ENCODE measurements around the gene LRFN2. TPM values are rescaled to one million over a fixed set of nuclear protein-coding genes. Genes with fewer than 3 reads are reported as not detected.

Gene LRFN2
- polyA plus RNA-seq, 1 of the 3 experiments (the other 2 are of a cell fraction): 0.02 TPM

- DNase-seq: no peak
- WGBS (ENCODE audit: low lambda C conversion rate): 29% methylated on average over 1 of the region's 1 CpG
- no peaks in the 10 kb centered on the region for H4K20me1 ChIP-seq (ENCODE audit: insufficient read depth)
- H3K9ac ChIP-seq: no peak overlapping the region
- H3K27me3 ChIP-seq (ENCODE audit: insufficient read depth): no peaks in the 10 kb centered on the region
- H3K4me3 ChIP-seq (ENCODE audit: low read depth in 2 of 2, low read length in 1 of 2): no peak overlapping the region
- H3K9me2 ChIP-seq: no peaks in the 10 kb centered on the region
- CTCF ChIA-PET: interaction anchor here (0.9 kb wide), 1 partner anchor 9 kb away, joined by 4 read pairs; no protein-coding TSS in a partner anchor
- TF ChIP-seq POLR2AphosphoS5 (IDR thresholded peaks at IDR 0.05; ENCODE audit: low read depth, low read length) (no peak), RFX5 (IDR thresholded peaks at IDR 0.05; ENCODE audit: low read length) (no peak), TEAD4 (IDR thresholded peaks at IDR 0.05; ENCODE audit: borderline replicate concordance, insufficient read depth) (no peak)
- H3K27ac ChIP-seq (ENCODE audit: low read depth in 2 of 2, low read length in 1 of 2): peak overlapping the region in 1 of 2 experiments; percentile 44; a peak in 2 of 4 replicates
- H3K4me2 ChIP-seq: peak overlapping the region; percentile 33; the same call in 1 of the 2 replicates
- H3K4me1 ChIP-seq (ENCODE audit: control insufficient read depth in 1 of 2, insufficient read depth in 2 of 2, low read depth in 1 of 2, low read length in 1 of 2): peaks cover 4 to 21% of the 10 kb centered on the region in 2 experiments; a peak in 1 of 4 replicates
- H3K79me2 ChIP-seq (ENCODE audit: insufficient read depth): no peaks in the 10 kb centered on the region
- H3K36me3 ChIP-seq (replicated peaks in 1 of 2; ENCODE audit: control insufficient read depth in 1 of 2, insufficient read depth in 2 of 2, low read length in 1 of 2): no peaks in the 10 kb centered on the region
- POLR2A ChIA-PET: no interaction called here
- H3F3A ChIP-seq (replicated peaks; ENCODE audit: insufficient read depth): peaks cover 5% of the 10 kb centered on the region
- no peaks in the 10 kb centered on the region for H3K9me3 ChIP-seq
- no peak overlapping the region for H2AFZ ChIP-seq (ENCODE audit: low read depth)
These were observed 235.2 kb downstream of the LRFN2 start for GRCh38 chr6:40352006-40352405.

GRCh38 chr6:40350747-40351217, 236.4 kb downstream of the LRFN2 start:
- H3K27me3 ChIP-seq (ENCODE audit: insufficient read depth): no peaks in the 10 kb centered on the region
- H3K4me3 ChIP-seq (ENCODE audit: low read depth in 2 of 2, low read length in 1 of 2): no peak overlapping the region
- no peak overlapping the region for H3K9ac ChIP-seq
- H3F3A ChIP-seq (replicated peaks; ENCODE audit: insufficient read depth): peaks cover 5% of the 10 kb centered on the region
- no peaks in the 10 kb centered on the region for H3K36me3 ChIP-seq (replicated peaks in 1 of 2; ENCODE audit: control insufficient read depth in 1 of 2, insufficient read depth in 2 of 2, low read length in 1 of 2)
- no peaks in the 10 kb centered on the region for H3K9me2 ChIP-seq
- CTCF ChIA-PET: no interaction called here
- peaks cover 4 to 25% of the 10 kb centered on the region in 2 experiments; a peak in 1 of 4 replicates for H3K4me1 ChIP-seq (ENCODE audit: control insufficient read depth in 1 of 2, insufficient read depth in 2 of 2, low read depth in 1 of 2, low read length in 1 of 2)
- POLR2A ChIA-PET: no interaction called here
- WGBS (ENCODE audit: low lambda C conversion rate): 93% methylated on average over 3 of the region's 3 CpGs
- no peaks in the 10 kb centered on the region for H3K9me3 ChIP-seq
- TF ChIP-seq USF1 (IDR thresholded peaks at IDR 0.05; ENCODE audit: borderline replicate concordance, low read depth) (no peak), FOXJ3 (CRISPR knock-in tag; IDR thresholded peaks at IDR 0.05) (no peak), TAF1 (IDR thresholded peaks at IDR 0.05; ENCODE audit: borderline replicate concordance, low read depth, low read length) (no peak), USF2 (IDR thresholded peaks at IDR 0.05; ENCODE audit: borderline replicate concordance, low read depth, low read length) (no peak), CTCF (IDR thresholded peaks at IDR 0.05) (no peak), RAD21 (IDR thresholded peaks at IDR 0.05; ENCODE audit: low read length) (no peak), SIN3A (IDR thresholded peaks at IDR 0.05; ENCODE audit: borderline replicate concordance, low read depth, low read length) (no peak), MXI1 (IDR thresholded peaks at IDR 0.05; ENCODE audit: low read depth, low read length) (no peak), EZH2phosphoT487 (IDR thresholded peaks at IDR 0.05; ENCODE audit: borderline replicate concordance, low read depth) (no peak), JUND (IDR thresholded peaks at IDR 0.05) (no peak), PBX3 (IDR thresholded peaks at IDR 0.05) (no peak), RFX5 (IDR thresholded peaks at IDR 0.05; ENCODE audit: low read length) (no peak), MAX (IDR thresholded peaks at IDR 0.05; ENCODE audit: low read depth) (no peak), RCOR1 (IDR thresholded peaks at IDR 0.05; ENCODE audit: low read length) (no peak), YY1 (IDR thresholded peaks at IDR 0.05; ENCODE audit: low read depth) (no peak), POLR2AphosphoS5 (IDR thresholded peaks at IDR 0.05; ENCODE audit: low read depth, low read length) (no peak), FOSL2 (IDR thresholded peaks at IDR 0.05; ENCODE audit: borderline replicate concordance, low read depth) (no peak)
- H3K79me2 ChIP-seq (ENCODE audit: insufficient read depth): no peaks in the 10 kb centered on the region
- no peak for DNase-seq
- H2AFZ ChIP-seq (ENCODE audit: low read depth): no peak overlapping the region
- no peak overlapping the region for H3K4me2 ChIP-seq
- no peaks in the 10 kb centered on the region for H4K20me1 ChIP-seq (ENCODE audit: insufficient read depth)
- no peak overlapping the region for H3K27ac ChIP-seq (ENCODE audit: low read depth in 2 of 2, low read length in 1 of 2)
